Stimulated activated CD4-positive, alpha-beta T cell treated with anti-CD3 and anti-CD28 coated beads, Interleukin-15, amount 100 ng/mL, for 48 hours (primary cell): Measurements from ENCODE around the gene WWOX.

Source experiments
- DNase-seq, 2 donors: peaks; one replicate each; pipeline ENCODE4 v3.0.0-alpha.2; 2020; ENCODE audit warnings: low read depth in 2 of 2

Gene WWOX

GRCh38 chr16:78654929-78655328 is 555.5 kb downstream of the WWOX start:
- no peak for DNase-seq

DNA sequence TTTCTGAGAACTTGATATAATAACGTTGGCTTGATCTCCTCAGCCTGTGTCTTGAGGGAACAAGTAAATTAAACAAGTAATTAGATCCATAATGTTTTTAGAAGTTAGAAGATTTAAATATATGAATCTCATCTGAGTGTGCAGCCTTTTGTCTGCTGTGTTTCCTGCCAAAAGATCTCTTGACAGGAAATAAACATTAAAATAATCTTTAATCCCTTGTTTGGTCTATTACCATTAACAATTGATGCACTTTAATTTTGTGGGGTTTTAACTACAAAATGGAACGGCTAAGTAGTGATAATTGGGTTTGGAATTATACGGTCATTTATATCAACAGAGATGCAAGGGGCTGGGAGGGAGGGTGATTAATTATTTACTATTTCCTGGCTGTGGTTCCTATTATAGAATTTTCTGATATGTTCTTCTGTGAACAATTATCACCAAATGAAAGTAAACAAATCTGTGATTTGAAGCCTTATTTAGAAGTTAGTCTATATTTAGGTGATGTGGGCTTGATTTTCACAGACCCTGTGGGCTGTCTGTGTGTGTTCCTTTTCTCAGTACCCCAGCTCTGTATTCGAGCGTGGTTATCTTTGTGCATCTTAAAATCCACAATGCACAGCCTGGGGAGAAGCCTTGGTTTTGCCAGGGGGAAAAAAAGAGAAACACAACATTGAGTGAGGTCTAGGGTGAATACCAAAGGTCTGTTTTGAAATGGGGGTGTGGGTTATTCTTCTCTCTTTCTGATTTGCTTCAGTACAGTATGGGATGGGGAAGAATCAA is 556.1 kb downstream of the WWOX start:
- DNase-seq, result no peak

GRCh38 chr16:78656887-78657286 is 557.4 kb downstream of the WWOX start:
- no peak for DNase-seq

- no peak for DNase-seq
These were observed 559.8 kb downstream of the WWOX start for GRCh38 chr16:78659216-78659615.

- no peak for DNase-seq
These were observed 560.3 kb downstream of the WWOX start for GRCh38 chr16:78659668-78660217.

DNA sequence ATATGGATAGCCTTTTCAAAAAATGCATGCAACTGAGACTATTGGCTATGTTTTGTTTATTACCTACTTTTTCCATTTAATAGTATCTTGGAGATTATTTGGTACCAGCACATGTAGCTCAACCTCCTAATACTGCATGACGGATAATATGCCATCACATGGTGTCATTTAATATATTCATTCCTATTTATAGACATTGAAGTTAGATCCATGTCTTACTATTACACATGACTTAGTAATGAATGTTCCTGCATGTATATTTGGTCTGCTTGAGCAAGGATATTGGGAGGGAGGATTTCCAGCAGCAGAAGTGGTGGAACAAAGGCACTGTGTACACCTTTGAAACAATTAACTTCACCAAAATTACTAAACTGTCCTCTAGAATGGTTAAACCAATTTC is 561.3 kb downstream of the WWOX start:
- no peak for DNase-seq

DNA sequence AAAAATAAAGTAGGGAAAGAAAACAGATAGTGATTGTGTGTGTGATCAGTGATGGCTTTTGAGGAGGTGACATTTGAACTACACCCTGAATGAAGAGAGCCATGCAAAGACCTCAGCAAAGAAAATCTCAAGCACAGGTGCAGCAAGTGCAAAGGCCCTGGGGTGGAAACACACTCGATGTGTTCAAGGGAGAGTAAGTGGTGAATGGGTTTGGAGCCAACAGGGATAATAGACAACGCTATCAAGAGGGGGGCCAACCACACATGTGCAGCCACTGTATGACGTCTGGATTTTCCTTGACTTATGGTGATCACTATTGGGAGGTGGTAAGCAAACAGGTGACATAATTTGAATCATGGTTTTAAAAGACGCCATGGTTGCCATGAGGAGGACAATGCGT is 564.2 kb downstream of the WWOX start:
- no peak for DNase-seq

DNA sequence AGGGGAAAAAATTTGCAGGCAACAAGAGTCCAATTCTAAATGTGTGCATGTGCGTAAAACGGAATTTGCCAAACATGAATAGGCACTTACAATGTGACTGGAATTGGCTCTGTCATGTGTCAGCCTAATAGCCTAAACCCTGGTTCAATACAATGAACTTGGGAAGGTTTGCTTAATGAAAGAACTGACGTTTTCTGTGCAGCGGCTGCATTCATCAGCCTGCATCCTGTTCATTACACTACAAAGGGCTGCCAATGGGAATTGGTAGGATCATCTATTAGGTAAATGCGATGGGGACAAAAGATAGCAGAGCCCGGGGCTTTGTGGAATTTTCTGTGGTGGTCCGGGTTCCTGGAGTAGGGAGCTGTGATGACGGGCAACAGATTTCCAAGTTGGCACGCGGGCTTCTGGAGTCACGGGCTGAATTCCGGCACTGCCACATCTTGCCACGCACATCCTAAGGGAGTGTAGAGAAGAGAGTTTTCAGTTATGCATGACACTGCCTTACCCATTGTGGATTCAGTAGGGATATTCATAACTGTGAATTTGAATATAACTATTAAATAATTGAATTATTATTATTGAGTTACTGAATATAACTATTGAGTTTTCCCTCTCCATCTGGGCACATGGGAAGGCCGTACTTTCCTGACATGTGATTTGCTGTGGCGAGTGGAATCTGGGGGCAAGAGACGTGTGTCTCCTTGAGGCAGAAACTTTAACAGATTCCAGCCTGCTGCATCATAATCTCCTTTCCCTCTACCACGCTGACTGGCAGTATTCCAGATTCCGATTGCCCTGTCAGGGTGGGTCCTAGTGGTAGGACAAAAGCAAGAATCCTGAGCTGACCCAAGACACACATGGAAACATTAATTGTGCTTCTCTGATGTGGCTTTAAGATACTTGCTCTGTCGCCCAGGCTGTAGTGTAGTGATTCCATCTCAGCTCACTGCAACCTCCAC is 565.6 kb downstream of the WWOX start:
- DNase-seq, result no peak

- no peak for DNase-seq
These were observed 566.9 kb downstream of the WWOX start for GRCh38 chr16:78666318-78666717.

- DNase-seq, result no peak
These were observed 568.2 kb downstream of the WWOX start for GRCh38 chr16:78667675-78668074.

DNA sequence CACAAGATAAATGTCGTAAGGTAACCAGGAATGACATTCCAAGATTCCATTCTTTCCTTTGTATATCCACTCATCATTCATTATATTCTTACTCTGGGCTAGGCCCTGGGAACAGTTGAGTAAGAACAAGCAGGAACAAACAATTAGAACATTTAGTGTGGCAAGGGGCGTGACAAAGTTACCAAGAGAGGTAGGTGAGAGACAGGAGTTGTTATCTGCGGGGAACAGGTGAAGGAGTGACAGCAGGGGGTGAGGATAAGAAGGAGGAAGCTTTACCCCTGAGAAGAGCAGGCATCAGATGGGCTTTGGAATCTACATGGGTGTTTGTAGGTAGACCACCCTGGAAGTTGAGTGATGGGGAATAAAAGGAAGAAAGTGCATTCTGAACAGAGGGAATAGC is 568.9 kb downstream of the WWOX start:
- no peak for DNase-seq

DNA sequence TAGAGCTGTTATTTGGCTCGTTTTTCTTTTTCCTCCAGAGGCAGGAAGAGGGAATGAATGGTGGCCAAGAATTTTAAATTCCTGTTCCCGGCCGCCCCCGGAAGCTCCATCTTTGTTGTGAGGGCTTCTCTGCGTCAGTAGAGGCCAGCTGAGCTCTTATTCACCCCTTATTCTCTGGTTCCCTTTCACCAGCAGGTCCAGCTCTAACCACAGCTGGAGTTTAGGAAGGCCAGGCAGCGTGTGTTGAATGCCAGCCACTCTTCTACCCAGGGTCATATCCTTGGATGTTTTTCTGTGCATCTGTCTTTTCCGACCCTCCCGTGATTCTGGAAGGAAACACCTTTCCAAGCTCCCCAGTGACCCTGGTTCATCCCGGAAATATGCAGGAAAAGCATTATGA is 570.5 kb downstream of the WWOX start:
- DNase-seq, result no peak

GRCh38 chr16:78672779-78673556 is 573.5 kb downstream of the WWOX start:
- no peak for DNase-seq

DNA sequence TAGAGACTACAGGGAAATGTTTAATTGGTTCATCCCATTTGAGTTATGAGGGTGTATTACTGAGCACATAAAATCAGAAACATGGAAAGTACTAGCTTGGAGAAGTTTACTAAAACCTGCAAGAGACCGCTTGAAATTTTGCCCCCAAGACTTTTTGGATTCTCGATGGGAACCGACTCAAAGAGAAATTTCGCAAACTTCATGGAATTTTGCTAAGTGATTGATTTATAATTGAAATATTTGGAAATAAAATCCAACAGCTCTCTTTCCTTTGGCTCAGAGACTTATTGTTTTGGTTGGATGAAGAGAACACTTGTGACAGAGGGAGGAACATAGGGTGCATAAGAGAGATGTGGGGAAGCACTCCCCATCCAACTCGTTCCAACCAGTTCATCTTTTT is 574.4 kb downstream of the WWOX start:
- no peak for DNase-seq

GRCh38 chr16:78675312-78675711 is 575.9 kb downstream of the WWOX start:
- DNase-seq, result no peak

DNA sequence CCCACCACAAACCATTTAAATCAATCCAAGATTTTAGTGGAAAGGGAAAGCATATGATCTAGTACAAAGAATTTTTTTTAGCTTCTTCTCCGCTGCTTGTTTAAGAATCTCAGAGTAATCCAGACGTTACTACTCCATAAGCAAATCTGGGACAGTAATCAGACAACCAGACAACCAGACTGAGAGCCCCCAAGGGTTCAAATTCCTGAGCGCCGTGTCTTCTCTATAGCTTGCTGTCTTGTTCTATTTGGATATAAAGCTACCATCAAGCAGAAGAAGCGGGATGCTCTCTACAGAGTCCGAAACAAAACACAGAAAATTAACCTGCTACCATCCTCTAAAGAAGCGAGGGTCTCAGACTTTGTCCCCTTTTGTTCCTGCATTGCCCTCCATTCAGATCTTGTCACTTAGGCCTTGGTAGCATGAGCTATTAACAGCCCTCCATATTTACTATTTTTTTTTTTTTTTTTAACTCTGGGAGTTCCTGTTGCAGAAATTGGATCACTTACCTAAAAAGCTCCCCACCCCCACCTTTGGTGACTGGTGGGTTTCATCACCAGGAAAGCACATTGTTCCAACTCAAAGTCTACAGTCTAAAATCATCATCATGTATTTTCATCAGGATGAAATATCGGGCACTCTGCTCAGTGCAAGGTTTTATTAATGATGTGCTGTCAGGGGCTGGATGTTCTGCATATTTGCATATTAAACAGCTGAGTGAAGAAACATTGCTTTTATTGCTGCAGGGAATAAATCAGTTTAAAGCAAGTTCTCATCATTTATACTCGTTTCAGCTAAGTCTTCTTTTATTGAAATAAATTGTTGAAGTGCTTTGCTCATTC is 576.7 kb downstream of the WWOX start:
- DNase-seq, result no peak

DNA sequence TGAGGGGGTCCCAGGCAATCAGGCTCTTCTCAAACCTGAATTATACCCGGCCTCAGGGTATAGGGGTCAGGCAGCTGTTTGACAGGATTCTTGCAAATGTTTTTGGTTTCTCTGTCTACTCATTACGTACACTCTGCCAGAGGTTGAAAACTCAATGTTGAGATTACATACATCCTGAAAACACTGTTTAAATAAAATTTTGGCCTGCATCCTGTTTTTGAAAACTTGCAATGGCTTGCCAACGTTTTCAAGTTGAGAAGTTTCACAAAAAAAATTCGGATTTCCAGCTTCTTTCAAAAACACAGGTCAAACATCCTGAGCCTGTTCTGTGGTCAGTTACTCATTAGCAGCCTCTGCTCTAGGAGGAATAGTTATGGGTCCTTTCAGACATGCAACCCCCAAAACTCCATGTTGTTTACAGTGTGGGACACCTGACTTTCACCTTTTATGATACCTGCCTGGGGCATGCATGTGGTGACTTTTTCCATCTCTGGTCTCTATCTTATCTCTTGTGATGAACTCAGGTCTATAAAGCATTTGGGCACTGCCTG is 577.8 kb downstream of the WWOX start:
- no peak for DNase-seq

DNA sequence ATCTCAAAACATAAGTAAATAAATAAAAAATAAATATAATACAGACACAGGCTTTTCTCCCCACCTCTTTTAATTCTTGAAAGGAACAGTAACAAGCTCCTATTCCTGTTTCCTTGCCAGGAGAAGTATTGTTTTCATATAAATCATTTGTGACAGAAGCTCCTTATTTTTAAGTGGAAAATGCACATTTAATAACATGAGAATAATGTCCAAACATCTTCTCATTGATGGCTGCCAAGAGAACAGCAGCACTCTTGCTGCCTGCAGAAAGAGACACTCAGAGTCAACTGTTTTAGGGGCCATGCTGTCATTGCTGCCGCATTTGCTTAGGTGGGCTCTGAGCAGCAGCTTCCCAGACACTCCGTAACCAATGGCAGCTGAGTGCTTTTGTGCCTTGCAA is 580.1 kb downstream of the WWOX start:
- DNase-seq, result no peak

- DNase-seq, result no peak
These were observed 582.3 kb downstream of the WWOX start for GRCh38 chr16:78681743-78682142.

DNA sequence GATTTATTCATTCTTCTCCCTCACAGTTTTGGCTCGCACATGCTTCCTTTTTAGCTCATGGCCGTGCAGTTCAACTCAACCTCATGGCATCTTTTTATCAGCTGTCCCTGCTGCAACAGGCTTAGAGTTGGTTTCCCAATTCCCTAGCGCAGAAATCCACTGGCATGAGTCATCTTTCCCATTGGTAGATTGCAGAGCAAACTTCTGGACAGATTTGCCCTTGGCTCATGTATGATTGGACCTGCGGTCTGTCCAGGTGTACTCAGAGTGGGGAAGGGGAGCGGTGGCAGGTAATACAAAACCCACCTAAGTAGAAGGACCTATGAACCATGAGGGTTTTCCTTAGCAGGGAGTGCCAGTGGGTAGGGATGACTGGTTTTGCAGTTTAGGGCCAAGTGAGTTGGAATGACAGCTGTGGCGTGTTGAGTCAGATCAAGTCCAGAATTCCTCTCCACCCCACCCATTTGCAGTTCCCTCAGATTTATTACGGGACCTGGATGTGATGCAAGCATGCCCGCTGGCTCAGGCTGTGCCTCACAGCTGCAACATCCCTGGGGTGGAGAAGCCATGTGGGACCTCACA is 584.7 kb downstream of the WWOX start:
- no peak for DNase-seq
